Epithelial cell of proximal tubule (primary cell): ENCODE data around the gene SNX10. TPM values are rescaled to one million over a fixed set of nuclear protein-coding genes. Genes with fewer than 3 reads are reported as not detected.

ENCODE experiments used
- DNase-seq: peaks from one replicate; pipeline ENCODE4 v3.0.0-alpha.2; 2011; ENCODE audit warnings: low read depth
- H3K4me3 ChIP-seq: 2 replicates; pipeline ENCODE4 v1.5.1; 2011; ENCODE audit warnings: low read depth, mild to moderate bottlenecking, low read length
- total RNA-seq: library from RNA; depleted of rRNA; stranded (reverse); fragments of >200 nt; gene quantifications from 2 replicates; pipeline ENCODE4 v1.2.3, GENCODE V29; 2015
- TF ChIP-seq, protein P1 (sequence below): conservative IDR thresholded peaks from 2 replicates; pipeline ENCODE4 v1.5.1; 2012; ENCODE audit warnings: low read depth, mild to moderate bottlenecking, low read length

SNX10 gene
- total RNA-seq, 1 donor from 2014 or later: 29.0 TPM

DNA sequence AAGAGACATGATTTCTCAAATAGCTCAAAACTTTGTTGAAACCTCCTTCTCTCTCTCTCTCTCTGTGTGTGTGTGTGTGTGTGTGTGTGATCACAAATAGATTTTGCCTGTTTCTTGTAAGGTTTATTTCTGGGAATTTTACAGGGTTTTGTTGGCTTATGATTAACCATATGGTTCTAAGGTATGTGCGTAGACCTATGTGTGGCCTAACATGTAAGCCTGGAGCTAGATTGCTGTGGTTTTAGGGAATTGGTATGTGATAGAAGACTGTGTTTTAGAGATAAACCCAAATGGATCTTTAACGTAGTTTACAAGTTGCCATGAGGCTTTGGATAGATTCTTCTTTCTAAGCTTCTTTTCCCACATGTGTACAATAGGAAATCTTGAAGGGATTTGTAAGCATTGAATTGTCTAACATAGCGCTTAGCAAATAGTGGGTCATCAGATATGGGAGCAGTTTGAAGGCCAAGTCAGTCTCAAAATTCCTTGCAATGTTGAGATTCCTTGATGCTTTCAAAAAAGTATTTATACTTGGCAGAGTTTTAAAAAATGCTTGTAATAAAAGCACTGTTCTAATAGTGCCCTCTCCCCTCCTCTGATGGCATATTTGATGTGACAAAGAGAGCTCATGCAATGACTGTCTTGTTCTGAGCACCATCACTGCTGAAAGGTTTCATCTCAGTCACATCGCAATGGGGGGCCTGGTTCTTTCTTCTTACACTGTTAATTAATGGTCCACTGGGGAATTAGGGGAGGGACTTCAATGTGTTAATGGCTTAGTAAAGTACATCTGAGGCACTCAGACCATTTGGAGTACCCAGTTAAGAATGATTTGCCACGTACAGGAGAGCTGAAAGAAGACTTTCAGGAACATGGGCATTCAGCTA, 118.2 kb downstream of the SNX10 start:
- TF ChIP-seq, protein P1, sequence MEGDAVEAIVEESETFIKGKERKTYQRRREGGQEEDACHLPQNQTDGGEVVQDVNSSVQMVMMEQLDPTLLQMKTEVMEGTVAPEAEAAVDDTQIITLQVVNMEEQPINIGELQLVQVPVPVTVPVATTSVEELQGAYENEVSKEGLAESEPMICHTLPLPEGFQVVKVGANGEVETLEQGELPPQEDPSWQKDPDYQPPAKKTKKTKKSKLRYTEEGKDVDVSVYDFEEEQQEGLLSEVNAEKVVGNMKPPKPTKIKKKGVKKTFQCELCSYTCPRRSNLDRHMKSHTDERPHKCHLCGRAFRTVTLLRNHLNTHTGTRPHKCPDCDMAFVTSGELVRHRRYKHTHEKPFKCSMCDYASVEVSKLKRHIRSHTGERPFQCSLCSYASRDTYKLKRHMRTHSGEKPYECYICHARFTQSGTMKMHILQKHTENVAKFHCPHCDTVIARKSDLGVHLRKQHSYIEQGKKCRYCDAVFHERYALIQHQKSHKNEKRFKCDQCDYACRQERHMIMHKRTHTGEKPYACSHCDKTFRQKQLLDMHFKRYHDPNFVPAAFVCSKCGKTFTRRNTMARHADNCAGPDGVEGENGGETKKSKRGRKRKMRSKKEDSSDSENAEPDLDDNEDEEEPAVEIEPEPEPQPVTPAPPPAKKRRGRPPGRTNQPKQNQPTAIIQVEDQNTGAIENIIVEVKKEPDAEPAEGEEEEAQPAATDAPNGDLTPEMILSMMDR: no peak
- DNase-seq: no peak
- H3K4me3 ChIP-seq: no peak overlapping the region

DNA sequence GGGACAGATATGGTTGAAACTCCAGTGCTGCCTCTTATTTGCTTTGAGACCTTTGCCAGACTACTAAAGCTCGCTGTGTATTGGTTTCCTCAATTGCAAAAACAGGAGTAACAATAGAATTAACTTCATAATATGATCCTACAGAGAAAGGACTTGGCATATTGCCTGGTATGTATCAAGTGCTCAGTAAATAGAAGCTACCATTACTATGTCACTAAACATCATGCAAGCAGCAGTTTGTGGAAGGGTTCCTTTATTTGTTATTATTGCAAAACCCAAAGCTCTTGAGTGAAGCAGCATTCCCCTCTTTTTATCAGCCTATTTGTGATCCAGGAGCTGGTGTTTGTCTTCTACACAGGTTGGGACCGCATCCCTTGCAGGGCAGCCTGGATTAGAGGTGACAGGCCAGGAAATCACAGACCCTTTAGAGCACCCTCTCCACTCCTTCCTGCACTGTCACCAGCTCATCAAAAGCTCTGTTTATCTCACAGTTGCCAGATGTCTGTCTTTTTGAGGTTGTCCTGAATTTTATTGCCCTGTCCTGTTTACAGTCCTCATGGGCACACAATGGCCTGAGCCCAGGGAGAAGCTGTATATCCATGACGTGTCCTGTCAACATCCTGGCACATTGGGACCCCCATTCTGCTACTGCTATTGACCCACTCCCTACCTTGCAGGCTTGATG, 121.5 kb downstream of the SNX10 start:
- no peak overlapping the region for H3K4me3 ChIP-seq
- TF ChIP-seq, protein P1: no peak
- DNase-seq: no peak

DNA sequence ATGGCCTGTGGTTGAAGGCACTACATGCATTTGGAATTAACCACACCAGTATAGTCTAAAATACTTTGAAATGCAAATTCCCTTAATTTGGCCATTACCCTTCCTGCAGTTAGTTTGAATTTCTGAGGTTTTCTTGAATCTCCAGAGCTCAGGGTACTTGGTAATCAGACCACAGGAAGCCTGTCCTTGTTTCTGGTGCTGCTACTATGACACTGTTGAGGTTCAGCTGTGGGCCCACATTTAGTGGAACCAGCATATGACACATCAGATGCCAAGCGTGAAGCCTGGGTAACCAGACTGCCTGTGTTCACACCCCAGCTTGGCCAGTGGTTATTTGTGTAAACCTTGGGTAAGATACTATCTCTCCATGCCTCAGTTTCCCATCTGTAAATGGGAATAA, 124.3 kb downstream of the SNX10 start:
- no peak overlapping the region for H3K4me3 ChIP-seq
- TF ChIP-seq, protein P1: no peak
- DNase-seq: no peak

DNA sequence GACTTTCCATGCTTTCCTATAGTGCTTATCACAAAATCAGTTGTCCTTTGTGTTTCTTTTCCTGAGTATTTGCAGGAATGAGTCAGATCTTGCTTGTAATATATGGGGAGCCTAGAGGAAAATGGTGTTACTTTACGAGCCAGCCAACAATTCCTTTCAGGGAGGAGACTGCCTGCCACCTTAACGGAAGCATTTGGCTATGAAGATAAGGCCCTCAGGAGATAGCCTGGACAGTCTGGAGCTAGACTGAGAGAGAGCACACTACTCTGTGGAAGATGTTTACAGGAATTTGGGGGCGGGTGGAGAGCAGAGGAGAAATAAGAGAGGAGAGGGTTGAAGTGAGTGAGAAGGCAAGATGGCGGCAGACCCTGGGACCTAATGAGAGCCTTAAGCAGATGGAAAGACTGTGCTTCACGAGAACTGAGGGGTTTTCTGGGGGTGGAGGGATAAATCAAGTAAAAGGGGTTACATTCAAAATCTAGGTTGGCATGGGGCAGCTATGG, 126.3 kb downstream of the SNX10 start:
- TF ChIP-seq, protein P1: no peak
- no peak for DNase-seq
- no peak overlapping the region for H3K4me3 ChIP-seq

DNA sequence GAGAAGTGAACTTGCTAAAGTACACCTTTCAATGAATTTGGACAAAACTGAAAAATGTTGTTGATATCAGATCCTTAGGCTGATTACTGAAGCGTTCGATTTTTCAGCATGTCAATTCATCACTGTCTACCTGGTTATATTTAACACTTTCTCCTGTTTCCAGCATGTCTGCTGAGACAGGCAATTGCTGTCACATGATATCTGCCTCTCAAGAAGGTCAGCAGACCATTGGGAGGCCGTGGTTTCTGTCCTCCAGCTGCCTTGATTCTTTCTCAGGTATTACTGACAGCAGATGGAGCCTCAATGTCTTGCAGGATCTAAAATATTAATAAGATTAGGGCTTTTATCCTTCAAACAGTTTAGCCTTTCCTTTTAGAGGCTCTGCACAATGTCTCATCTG, 127.5 kb downstream of the SNX10 start:
- TF ChIP-seq, protein P1: no peak
- H3K4me3 ChIP-seq: no peak overlapping the region
- DNase-seq: no peak

DNA sequence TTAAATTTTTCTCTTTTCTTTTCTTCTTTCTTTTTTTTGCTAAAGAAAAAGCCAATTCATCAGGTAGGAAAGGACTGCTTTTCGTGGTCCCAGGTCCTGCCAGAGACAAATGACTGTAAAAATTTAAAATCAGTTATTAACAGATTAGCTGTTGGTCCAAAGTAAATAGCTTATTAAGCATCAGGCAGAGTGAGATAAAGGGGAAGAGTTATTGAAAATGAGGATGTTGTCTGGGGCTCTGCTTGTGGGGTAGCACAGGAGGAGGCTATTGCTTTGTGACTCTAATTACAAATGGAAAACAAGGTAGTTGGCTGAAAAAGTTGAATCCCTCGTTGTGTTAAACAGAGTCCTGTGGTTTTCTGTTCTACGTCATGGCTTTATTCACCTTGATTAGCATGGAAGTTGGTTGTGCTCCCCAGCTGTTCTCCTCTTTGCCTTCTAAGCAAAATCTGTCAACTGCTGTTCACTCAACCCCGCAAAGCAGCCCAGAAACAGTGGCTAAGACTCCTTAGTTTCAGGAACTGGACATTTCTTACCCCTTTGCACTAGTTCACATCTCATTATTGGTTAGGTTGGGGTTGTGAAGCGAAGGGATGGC, 128.9 kb downstream of the SNX10 start:
- no peak for DNase-seq
- no peak overlapping the region for H3K4me3 ChIP-seq
- TF ChIP-seq, protein P1: no peak
